Measurements from ENCODE around the gene FRMD5.

DNA sequence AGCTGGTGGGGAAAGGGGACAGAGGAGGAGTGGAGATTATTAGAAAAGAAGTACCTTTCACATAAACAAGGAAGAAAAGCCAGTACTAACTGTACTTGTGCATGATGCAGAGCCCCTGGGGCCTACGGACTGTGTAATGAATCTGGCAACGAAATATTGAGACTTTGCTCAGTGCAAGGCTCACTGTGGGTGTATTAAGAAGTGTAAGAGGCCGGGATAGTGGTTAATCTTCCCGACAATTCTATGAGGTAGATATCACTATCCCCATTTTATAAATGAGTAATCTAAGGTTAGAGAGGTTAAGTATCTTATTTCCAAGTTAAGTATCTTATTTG, 278.8 kb downstream of the FRMD5 start:
- TF ChIP-seq CTCF (IDR thresholded peaks at IDR 0.05; ENCODE audit: poor library complexity) = no peak
- TF ChIP-seq EZH2 (IDR thresholded peaks at IDR 0.05; ENCODE audit: borderline replicate concordance) = no peak
- TF ChIP-seq EZH2phosphoT487 (IDR thresholded peaks at IDR 0.05; ENCODE audit: low read depth, severe bottlenecking, unreplicated experiment) = no peak
